SU-DHL-6 (cell line): ENCODE results near the gene ZNF12.

Experiments used
- CTCF ChIP-seq: fragments of 200-600 bp; sonication (generic); IDR thresholded peaks from one replicate; pipeline ENCODE4 v1.5.1; 2017; ENCODE audit warnings: antibody characterized with exemption, mild to moderate bottlenecking, low read length, moderate library complexity; ENCODE audit not compliant: insufficient read depth, poor library complexity, severe bottlenecking
- EZH2phosphoT487 ChIP-seq: fragments of 200-600 bp; sonication (generic), shearing (Covaris generic); conservative IDR thresholded peaks from 2 replicates; pipeline ENCODE4 v1.6.1; 2018; ENCODE audit warnings: mild to moderate bottlenecking, antibody characterized with exemption, low read length, moderate library complexity, mixed read lengths

- TF ChIP-seq CTCF: no peak
- no peak for TF ChIP-seq EZH2phosphoT487
These were observed 635 bp downstream of the ZNF12 start for GRCh38 chr7:6705959-6706665.
